RWPE2 (cell line): Measurements from ENCODE around the gene ZBTB2.

Source experiments
- ATAC-seq: fragments of 200-7000 bp; cut with Tn5 transposase; 3 replicates; pipeline ENCODE4 v1.9.1; 2021; ENCODE audit warnings: low read depth
- DNase-seq: peaks from one replicate; pipeline ENCODE4 v3.0.0-alpha.2; 2020; ENCODE audit warnings: low spot score
- H3K27ac ChIP-seq: fragments of 450-650 bp; 2 replicates; pipeline ENCODE4 v1.5.1; 2017; ENCODE audit warnings: mild to moderate bottlenecking; ENCODE audit not compliant: poor library complexity, severe bottlenecking
- H3K27me3 ChIP-seq: fragments of 250-450 bp; sonication (Bioruptor Pico); 2 replicates; pipeline ENCODE4 v1.5.1; 2021; ENCODE audit warnings: mild to moderate bottlenecking, moderate library complexity; ENCODE audit not compliant: insufficient read depth, poor library complexity, severe bottlenecking
- H3K36me3 ChIP-seq: fragments of 250-450 bp; sonication (Bioruptor Pico); 2 replicates; pipeline ENCODE4 v1.5.1; 2020; ENCODE audit warnings: low read depth, mild to moderate bottlenecking, moderate library complexity
- H3K4me1 ChIP-seq: fragments of 250-450 bp; sonication (Bioruptor Pico); 2 replicates; pipeline ENCODE4 v1.5.1; 2021; ENCODE audit warnings: mild to moderate bottlenecking, moderate library complexity; ENCODE audit not compliant: insufficient read depth, poor library complexity, severe bottlenecking
- H3K4me3 ChIP-seq: fragments of 250-450 bp; sonication (Bioruptor Pico); 2 replicates; pipeline ENCODE4 v1.5.1; 2021; ENCODE audit warnings: mild to moderate bottlenecking, moderate library complexity; ENCODE audit not compliant: severe bottlenecking
- H3K9me3 ChIP-seq: fragments of 250-450 bp; sonication (Bioruptor Pico); 2 replicates; pipeline ENCODE4 v1.5.1; 2021; ENCODE audit warnings: mild to moderate bottlenecking, moderate library complexity; ENCODE audit not compliant: severe bottlenecking
- CTCF ChIP-seq: fragments of 450-650 bp; IDR thresholded peaks from one replicate; pipeline ENCODE4 v1.5.1; 2017; ENCODE audit warnings: mild to moderate bottlenecking, moderate library complexity; ENCODE audit not compliant: poor library complexity, severe bottlenecking

Gene ZBTB2

DNA sequence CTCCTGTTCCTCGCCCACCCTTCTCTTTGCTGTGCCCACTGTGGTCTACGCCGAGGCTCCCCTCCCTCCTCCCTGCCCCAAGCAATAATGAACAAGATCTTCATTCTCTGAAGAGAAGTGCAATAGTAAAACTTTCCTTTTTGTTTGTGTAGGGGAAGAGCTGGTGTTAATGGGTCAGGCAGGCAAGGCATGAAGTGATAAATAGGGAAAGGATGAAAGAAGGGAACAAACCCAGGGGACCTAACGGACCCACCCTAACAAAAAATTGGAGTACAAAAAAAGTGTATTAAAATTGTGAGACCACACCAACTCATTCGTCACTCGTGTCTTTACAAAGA is 66.9 kb downstream of the ZBTB2 start:
- no peaks in the 10 kb centered on the region for H3K36me3 ChIP-seq
- no peaks in the 10 kb centered on the region for H3K9me3 ChIP-seq
- H3K4me1 ChIP-seq = peaks cover 11% of the 10 kb centered on the region
- no peaks in the 10 kb centered on the region for H3K27me3 ChIP-seq
- peak overlapping the region; percentile 9 for H3K27ac ChIP-seq
- ATAC-seq (no peak), DNase-seq (no peak)
- TF ChIP-seq CTCF = peak; percentile 82
- no peak overlapping the region for H3K4me3 ChIP-seq

DNA sequence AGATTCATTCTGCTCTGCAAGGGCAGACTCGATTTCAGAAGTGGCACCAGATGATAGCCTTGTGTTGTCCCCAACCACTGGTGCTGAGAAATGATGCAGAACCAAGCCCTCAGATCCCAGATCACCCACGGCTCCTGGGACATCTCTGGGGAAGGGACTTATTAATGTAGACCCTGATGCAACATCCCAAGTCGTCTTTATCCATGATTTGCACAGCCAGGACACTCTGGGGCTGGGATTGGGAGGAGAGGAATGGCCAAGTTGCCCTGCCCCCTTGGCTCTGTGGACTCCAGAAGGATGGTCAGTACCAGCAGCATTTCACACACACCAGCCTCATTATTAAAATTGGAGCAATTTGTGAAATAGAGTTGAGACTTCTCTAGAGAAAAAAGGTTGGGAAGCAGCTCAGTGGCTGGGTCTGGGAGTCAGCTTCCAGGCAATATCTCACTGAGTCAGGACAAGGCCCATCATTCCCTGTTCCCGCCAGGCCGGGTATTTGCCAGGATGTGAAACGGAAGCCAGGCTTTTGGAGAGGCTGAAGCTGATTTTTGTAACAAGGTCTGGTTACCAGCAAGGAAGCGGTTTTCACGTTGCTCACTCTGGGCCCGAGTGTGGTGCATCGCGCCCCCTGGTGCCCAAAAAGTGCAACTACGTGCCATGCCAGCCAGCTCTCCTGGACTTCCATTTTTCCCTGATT is 67.4 kb downstream of the ZBTB2 start:
- peak; percentile 96 for TF ChIP-seq CTCF
- Histone ChIP-seq H3K9me3 (no peaks in the 10 kb centered on the region), H3K27ac (peak overlapping the region; percentile 9), H3K27me3 (no peaks in the 10 kb centered on the region), H3K36me3 (no peaks in the 10 kb centered on the region), H3K4me1 (peaks cover 11% of the 10 kb centered on the region), H3K4me3 (no peak overlapping the region)
- ATAC-seq = peak; percentile 73
- peak; percentile 60 for DNase-seq

- no peak overlapping the region for H3K27ac ChIP-seq
- peaks cover 11% of the 10 kb centered on the region for H3K4me1 ChIP-seq
- no peak for TF ChIP-seq CTCF
- H3K27me3 ChIP-seq = no peaks in the 10 kb centered on the region
- H3K4me3 ChIP-seq = no peak overlapping the region
- H3K9me3 ChIP-seq = no peaks in the 10 kb centered on the region
- no peaks in the 10 kb centered on the region for H3K36me3 ChIP-seq
- no peak for DNase-seq
- peak; percentile 15; the same call in 2 of the 3 replicates for ATAC-seq
Observed at GRCh38 chr6:151322570-151322969, 68.8 kb downstream of the ZBTB2 start.

GRCh38 chr6:151321438-151321837 is 69.9 kb downstream of the ZBTB2 start:
- DNase-seq (no peak), ATAC-seq (no peak)
- TF ChIP-seq CTCF = no peak
- H3K9me3 ChIP-seq = no peaks in the 10 kb centered on the region
- H3K4me3 ChIP-seq = no peak overlapping the region
- no peaks in the 10 kb centered on the region for H3K27me3 ChIP-seq
- H3K27ac ChIP-seq = no peak overlapping the region
- H3K36me3 ChIP-seq = no peaks in the 10 kb centered on the region
- peaks cover 14% of the 10 kb centered on the region for H3K4me1 ChIP-seq

GRCh38 chr6:151320140-151320539 is 71.2 kb downstream of the ZBTB2 start:
- peaks cover 14% of the 10 kb centered on the region for H3K4me1 ChIP-seq
- H3K27me3 ChIP-seq = no peaks in the 10 kb centered on the region
- H3K36me3 ChIP-seq = no peaks in the 10 kb centered on the region
- ATAC-seq (no peak), DNase-seq (no peak)
- no peak overlapping the region for H3K4me3 ChIP-seq
- no peak overlapping the region for H3K27ac ChIP-seq
- H3K9me3 ChIP-seq = no peaks in the 10 kb centered on the region
- no peak for TF ChIP-seq CTCF
